ENCODE measurements around the gene SYNRG.
A peak's percentile ranks its signal among the peaks of the same experiment; 100 is the strongest.

DNA sequence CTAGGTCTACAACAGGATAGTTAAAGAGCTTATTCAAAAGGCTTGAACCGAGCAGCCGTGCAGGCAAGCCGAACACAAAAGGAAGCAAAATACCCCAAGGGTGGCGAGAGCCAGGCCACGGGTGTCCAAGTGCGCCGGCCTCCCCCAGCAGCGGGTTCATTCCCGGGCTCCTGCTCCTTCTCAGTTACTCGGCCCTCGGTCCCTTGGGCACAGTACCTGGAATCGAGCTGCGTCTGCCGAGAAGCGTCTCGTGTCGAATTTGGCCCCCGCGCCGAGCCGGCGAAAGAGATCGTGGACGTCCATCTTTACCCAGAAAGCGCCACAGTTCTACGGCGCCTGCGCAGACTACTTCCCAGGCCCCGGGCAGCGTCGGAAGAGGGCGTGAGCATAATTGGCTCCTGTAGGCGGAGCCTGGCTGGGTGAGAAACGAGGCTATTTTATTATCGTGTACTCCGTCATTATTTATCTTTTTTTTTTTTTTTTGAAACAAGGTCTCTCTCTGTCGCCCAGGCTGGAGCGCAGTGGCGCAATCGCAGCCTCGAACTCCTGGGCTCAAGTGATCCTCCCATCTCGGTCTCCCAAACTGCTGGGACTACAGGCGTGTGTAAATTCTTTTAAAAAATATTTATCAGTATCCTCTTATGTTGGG is 34.0 kb upstream of the SYNRG start, which contains the start of gene DDX52:
- TF ChIP-seq, protein P1, sequence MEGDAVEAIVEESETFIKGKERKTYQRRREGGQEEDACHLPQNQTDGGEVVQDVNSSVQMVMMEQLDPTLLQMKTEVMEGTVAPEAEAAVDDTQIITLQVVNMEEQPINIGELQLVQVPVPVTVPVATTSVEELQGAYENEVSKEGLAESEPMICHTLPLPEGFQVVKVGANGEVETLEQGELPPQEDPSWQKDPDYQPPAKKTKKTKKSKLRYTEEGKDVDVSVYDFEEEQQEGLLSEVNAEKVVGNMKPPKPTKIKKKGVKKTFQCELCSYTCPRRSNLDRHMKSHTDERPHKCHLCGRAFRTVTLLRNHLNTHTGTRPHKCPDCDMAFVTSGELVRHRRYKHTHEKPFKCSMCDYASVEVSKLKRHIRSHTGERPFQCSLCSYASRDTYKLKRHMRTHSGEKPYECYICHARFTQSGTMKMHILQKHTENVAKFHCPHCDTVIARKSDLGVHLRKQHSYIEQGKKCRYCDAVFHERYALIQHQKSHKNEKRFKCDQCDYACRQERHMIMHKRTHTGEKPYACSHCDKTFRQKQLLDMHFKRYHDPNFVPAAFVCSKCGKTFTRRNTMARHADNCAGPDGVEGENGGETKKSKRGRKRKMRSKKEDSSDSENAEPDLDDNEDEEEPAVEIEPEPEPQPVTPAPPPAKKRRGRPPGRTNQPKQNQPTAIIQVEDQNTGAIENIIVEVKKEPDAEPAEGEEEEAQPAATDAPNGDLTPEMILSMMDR (IDR thresholded peaks at IDR 0.05; ENCODE audit: low read depth, low read length): no peak
- peak; percentile 87 for TF ChIP-seq POLR2A (IDR thresholded peaks at IDR 0.05; ENCODE audit: extremely low read depth, insufficient read length)

All from NB4 (cell line).